Measurements from ENCODE around the gene SELPLG.
"Not testable (repeated sequence)": the region's sequence is repeated elsewhere in the genome, so short reads cannot be mapped to it uniquely, and the experiment has no call there.

The SELPLG gene

GRCh38 chr12:108586306-108586705, 47.4 kb downstream of the SELPLG start:
- no peak for DNase-seq

GRCh38 chr12:108585864-108586263, 47.8 kb downstream of the SELPLG start:
- DNase-seq, result no peak

- DNase-seq, result no peak
Measured at GRCh38 chr12:108584456-108585065, 49.1 kb downstream of the SELPLG start.

- DNase-seq, result no peak
Measured at GRCh38 chr12:108583991-108584390, 49.7 kb downstream of the SELPLG start.

GRCh38 chr12:108582978-108583770, 50.5 kb downstream of the SELPLG start:
- no peak for DNase-seq

- no peak for DNase-seq
Measured at GRCh38 chr12:108582509-108582908, 51.2 kb downstream of the SELPLG start.

- no peak for DNase-seq
Measured at GRCh38 chr12:108581311-108582227, 52.1 kb downstream of the SELPLG start.

GRCh38 chr12:108580531-108580930, 53.2 kb downstream of the SELPLG start:
- no peak for DNase-seq

GRCh38 chr12:108578813-108579212, 54.9 kb downstream of the SELPLG start:
- no peak for DNase-seq

- DNase-seq, result no peak
Measured at GRCh38 chr12:108578264-108578663, 55.4 kb downstream of the SELPLG start.

- DNase-seq, result no peak
Measured at GRCh38 chr12:108577458-108577857, 56.2 kb downstream of the SELPLG start.

- no peak for DNase-seq
Measured at GRCh38 chr12:108576660-108577234, 56.9 kb downstream of the SELPLG start.

GRCh38 chr12:108575199-108575912, 58.3 kb downstream of the SELPLG start:
- DNase-seq, result no peak

GRCh38 chr12:108574276-108574675, 59.4 kb downstream of the SELPLG start:
- not testable (repeated sequence) for DNase-seq

- DNase-seq, result no peak
Measured at GRCh38 chr12:108573317-108573716, 60.4 kb downstream of the SELPLG start.

GRCh38 chr12:108572166-108572790, 61.4 kb downstream of the SELPLG start:
- no peak for DNase-seq
